SU-DHL-6 (cell line): ENCODE results near the gene ZNF587.
"Not testable (repeated sequence)": the region's sequence is repeated elsewhere in the genome, so short reads cannot be mapped to it uniquely, and the experiment has no call there.

Source experiments
- EZH2phosphoT487 ChIP-seq: fragments of 200-600 bp; sonication (generic), shearing (Covaris generic); conservative IDR thresholded peaks from 2 replicates; pipeline ENCODE4 v1.6.1; 2018; ENCODE audit warnings: mild to moderate bottlenecking, antibody characterized with exemption, low read length, moderate library complexity, mixed read lengths
- TF ChIP-seq, protein P1 (sequence below): fragments of 200-600 bp; sonication (generic); IDR thresholded peaks from one replicate; pipeline ENCODE4 v1.5.1; 2017; ENCODE audit warnings: antibody characterized with exemption, mild to moderate bottlenecking, low read length, moderate library complexity; ENCODE audit not compliant: insufficient read depth, poor library complexity, severe bottlenecking

DNA sequence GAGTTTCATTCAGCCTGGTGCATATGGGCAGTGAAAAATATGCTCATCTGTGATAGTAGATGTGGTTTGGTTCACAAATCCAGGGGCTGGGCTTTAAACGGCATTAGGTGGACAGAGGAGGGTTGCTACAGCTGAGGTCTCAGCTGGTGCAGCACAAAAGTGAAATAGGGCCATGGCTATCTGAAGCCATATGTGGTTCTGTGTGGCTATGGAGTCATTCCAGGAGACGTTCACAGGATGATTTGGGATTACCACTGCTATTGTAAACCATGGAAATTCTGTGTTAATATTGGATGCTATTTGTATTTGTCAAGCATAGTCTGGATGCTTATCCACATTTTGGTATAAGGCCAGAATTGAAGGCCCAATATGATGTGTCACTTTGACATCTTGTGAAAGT is 4.5 kb downstream of the ZNF587 start:
- TF ChIP-seq, protein P1, sequence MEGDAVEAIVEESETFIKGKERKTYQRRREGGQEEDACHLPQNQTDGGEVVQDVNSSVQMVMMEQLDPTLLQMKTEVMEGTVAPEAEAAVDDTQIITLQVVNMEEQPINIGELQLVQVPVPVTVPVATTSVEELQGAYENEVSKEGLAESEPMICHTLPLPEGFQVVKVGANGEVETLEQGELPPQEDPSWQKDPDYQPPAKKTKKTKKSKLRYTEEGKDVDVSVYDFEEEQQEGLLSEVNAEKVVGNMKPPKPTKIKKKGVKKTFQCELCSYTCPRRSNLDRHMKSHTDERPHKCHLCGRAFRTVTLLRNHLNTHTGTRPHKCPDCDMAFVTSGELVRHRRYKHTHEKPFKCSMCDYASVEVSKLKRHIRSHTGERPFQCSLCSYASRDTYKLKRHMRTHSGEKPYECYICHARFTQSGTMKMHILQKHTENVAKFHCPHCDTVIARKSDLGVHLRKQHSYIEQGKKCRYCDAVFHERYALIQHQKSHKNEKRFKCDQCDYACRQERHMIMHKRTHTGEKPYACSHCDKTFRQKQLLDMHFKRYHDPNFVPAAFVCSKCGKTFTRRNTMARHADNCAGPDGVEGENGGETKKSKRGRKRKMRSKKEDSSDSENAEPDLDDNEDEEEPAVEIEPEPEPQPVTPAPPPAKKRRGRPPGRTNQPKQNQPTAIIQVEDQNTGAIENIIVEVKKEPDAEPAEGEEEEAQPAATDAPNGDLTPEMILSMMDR, result not testable (repeated sequence)
- not testable (repeated sequence) for TF ChIP-seq EZH2phosphoT487
